Activated naive CD4-positive, alpha-beta T cell treated with anti-CD3 and anti-CD28 coated beads, Interleukin-2, amount 50 U/mL, for 16 hours (primary cell): ENCODE data around the gene DHFR.
"Not testable (repeated sequence)": the region's sequence is repeated elsewhere in the genome, so short reads cannot be mapped to it uniquely, and the experiment has no call there.

Source experiments
- DNase-seq: peaks from one replicate; pipeline ENCODE4 v3.0.0-alpha.2; 2020

Gene DHFR

GRCh38 chr5:80654391-80655230 lies at the start of gene DHFR, which contains the start of gene MSH3:
DHFR (minus strand) TSS chr5:80654983; CDS start chr5:80654489, 494 bp downstream.
MSH3 (plus strand) TSS chr5:80654652; CDS start chr5:80654728, 76 bp downstream.
- peak; percentile 89 for DNase-seq

- no peak for DNase-seq
Measured at GRCh38 chr5:80704221-80704620, 49.4 kb upstream of the DHFR start.

GRCh38 chr5:80703747-80704146 lies 49.0 kb upstream of the DHFR start:
- no peak for DNase-seq

- no peak for DNase-seq
Measured at GRCh38 chr5:80703291-80703690, 48.5 kb upstream of the DHFR start.

GRCh38 chr5:80701597-80701996 lies 46.8 kb upstream of the DHFR start:
- no peak for DNase-seq

- DNase-seq = no peak
Measured at GRCh38 chr5:80698369-80698768, 43.6 kb upstream of the DHFR start.

GRCh38 chr5:80697100-80697499 lies 42.3 kb upstream of the DHFR start:
- no peak for DNase-seq

- no peak for DNase-seq
Measured at GRCh38 chr5:80696450-80696849, 41.7 kb upstream of the DHFR start.

- DNase-seq = no peak
Measured at GRCh38 chr5:80695666-80696065, 40.9 kb upstream of the DHFR start.

GRCh38 chr5:80689627-80690026 lies 34.8 kb upstream of the DHFR start:
- DNase-seq = no peak

GRCh38 chr5:80688648-80689420 lies 34.1 kb upstream of the DHFR start:
- no peak for DNase-seq

GRCh38 chr5:80686757-80687156 lies 32.0 kb upstream of the DHFR start:
- DNase-seq = no peak

- DNase-seq = no peak
Measured at GRCh38 chr5:80676706-80677105, 21.9 kb upstream of the DHFR start.

GRCh38 chr5:80672140-80672736 lies 17.5 kb upstream of the DHFR start:
- DNase-seq = peak; percentile 67

GRCh38 chr5:80668016-80668969 lies 13.5 kb upstream of the DHFR start:
- no peak for DNase-seq

GRCh38 chr5:80667384-80667783 lies 12.6 kb upstream of the DHFR start:
- no peak for DNase-seq

GRCh38 chr5:80665057-80665456 lies 10.3 kb upstream of the DHFR start:
- no peak for DNase-seq

- no peak for DNase-seq
Measured at GRCh38 chr5:80662108-80662507, 7.3 kb upstream of the DHFR start.

GRCh38 chr5:80660661-80661060 lies 5.9 kb upstream of the DHFR start:
- DNase-seq = not testable (repeated sequence)

- DNase-seq = no peak
Measured at GRCh38 chr5:80659106-80659505, 4.3 kb upstream of the DHFR start.

- DNase-seq = no peak
Measured at GRCh38 chr5:80656425-80656824, 1.6 kb upstream of the DHFR start.

- DNase-seq = no peak
Measured at GRCh38 chr5:80655231-80655774, 520 bp upstream of the DHFR start.
